HG02642 (cell line): ENCODE data around the gene SPTSSB.

Source experiments
- ATAC-seq: cut with Tn5 transposase; IDR thresholded peaks from one replicate; pipeline ENCODE4 v1.9.1; 2021; ENCODE audit warnings: mild to moderate bottlenecking; ENCODE audit not compliant: unreplicated experiment, poor library complexity

SPTSSB gene

DNA sequence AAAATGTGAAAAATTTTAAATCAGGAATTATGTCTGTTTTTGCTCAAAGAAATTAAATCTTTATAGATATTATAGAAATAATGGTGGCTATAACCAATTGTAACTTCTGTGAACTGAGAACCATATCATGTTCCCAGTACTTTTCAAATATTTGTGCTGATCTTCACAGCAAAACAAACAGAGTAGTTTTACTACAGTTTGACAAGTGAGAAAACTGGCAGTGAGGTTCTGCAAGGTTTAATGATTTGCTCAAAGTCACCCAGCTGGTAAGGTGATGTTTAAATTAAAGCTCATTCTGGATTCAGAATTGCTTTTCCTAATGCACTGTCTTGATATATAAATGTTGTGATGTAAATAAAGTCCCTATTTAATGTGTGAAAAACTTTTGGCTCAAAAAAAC lies 22.0 kb upstream of the SPTSSB start:
- no peak for ATAC-seq

DNA sequence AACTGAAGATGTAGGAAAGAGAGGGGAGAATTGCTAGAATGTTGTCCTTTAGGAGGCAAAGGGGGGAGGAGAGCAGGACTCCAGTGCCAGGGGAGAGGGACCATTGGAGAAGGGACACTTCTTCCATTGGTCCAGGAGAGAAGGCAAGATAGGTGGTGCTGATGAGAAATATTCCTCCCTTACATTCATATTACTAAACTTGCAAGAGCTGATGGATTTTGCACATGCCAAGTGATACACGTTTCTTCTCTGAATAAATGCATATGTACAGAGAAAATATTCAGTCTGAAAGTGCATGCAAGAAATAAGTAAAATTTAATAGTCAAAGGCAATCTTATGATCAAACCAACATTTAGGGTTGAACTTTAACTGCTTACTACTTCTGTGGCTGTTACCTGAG lies 21.5 kb upstream of the SPTSSB start:
- no peak for ATAC-seq

DNA sequence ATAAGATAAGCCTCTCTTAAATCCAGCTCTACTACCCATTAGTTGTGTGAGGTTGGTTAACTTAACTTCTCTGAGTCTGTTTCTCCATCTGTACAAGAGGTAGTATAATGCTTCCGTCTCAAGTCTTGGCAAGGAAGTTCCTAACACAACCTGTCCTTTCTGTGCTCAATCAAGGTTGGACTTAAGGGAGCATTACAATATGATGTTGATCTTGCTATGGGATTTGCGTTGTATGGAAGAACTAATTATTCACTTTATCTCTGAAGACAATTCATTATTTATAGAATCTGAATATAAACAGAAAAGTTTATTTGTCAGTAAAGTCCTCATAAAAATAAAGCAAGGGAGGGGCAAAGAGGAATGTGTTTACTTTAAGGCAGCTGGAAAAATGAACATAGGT lies 18.9 kb upstream of the SPTSSB start:
- no peak for ATAC-seq

DNA sequence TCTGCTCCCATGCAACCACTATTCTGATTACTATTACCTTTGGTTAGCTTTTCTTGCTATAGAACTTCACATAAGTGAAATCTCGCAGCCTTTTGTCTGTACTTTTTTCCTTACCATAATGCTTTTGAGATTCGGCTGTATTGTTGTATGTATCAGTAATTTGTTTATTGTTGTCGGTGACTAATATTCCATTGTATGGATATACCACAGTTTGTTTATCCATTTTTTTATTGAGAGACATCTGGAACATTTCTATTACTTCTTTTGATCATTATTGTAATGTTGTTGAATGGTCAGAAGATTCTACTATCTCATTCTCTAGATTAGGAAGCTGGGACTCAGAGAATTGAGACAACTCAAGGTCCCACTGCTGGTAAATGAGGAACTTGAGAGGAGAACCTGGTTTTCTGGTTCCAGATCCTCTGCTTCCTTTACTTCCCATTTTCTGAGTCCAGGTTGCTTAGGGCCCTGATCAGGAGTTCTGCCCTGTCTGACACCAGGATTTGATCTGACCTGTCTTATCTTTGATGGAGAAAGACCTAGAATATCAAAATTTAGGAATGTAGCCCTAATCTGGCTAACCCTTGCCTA lies 18.2 kb upstream of the SPTSSB start:
- no peak for ATAC-seq

DNA sequence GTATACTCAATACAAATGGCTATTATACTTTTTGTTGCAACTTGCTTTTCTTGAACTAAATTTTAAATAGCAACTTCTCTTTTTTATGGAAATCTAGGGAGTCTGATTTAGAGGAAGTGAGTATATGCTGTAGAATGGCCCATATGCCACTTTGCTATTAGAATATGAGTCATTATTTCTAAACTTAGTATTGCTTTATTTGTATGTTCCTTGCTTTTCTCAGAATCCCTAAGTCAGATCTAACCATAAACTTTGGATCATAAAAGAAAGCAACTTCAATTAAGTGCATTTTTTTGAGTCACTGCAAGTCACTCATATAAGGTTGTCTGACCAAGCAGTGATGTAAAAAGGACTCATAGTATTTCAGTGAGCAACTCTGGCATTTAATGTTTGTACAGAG lies 17.5 kb upstream of the SPTSSB start:
- no peak for ATAC-seq

DNA sequence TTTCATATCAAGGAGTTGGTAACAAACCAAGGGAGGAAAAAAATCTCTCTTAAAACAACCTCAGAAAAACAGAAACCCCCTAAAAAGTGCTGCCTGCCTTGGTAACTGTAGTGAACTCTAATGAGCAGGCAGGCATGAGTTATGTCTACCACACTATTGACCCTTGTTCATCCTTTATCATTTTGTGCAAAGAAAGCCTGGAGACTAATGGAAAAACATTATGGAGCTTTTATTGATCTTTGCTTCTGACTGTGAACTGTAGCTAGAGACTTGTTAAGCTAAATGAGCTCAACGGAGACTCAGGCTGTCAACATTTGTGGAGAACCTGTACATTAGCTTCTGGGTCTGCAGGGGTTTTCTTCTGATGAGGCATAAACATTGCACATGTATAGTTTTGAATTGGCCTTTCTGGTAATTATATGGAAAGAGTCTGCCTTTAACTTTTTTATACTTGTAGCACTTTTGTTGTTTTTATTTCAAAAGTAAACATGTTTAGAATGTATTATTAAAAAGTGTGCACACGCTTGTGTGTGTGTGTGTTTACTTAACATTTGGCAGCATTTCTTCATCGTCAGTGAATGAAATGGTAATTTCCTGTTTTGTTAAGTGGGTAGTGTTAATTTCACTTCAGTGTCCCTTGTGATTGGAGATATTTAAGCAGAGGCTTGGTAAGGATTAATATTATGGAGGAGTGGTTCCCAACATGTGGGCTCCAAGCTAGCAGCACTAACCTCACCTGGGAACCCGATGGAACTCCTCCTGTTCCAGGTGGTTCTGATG lies 15.9 kb upstream of the SPTSSB start:
- ATAC-seq, result no peak

DNA sequence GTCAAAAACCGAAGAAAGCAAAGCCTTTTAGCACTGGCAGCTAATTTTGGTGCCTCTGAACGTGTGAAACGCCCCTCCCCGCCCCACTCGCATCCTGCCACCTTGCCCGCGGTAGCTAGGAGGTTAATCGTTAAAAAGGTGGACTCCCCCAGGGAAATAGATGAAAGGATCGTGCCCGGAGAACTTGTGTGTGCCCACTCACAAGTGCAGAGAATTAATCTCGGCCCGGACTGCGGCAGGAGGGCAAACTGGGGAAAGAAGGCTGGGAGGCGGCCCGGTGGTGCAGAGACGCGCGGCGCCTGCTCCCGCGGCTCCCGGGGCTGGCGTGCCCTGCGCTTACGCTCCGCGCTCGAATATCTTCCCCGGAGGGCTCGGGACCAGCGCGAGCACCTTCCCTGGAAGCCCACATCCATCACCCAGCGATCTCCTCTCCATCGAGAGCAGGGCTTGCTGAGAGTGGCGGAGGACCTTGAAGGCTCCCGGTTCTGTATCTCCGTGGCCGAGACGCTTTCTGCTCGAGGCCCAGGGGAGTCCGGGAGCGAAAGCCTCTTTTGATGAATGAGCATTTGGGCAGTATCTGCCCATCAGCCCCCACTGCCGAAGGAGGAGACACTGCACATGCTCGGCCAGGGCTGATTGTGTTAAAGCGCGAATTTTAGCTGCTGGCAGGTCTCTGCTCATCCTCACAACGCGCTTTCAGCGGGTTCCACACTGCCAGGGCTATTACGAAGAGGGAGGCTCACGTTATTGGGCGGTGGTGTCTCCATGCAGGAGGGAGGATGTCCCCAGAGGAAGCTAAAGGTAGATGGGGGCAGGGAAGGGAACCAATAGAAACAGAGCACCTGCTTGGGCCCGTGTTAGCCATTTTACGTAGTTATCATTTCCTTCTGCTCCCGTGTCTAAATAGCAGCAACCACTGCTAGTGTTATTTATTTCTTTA lies 1.3 kb upstream of the SPTSSB start:
- ATAC-seq, result peak; percentile 51

DNA sequence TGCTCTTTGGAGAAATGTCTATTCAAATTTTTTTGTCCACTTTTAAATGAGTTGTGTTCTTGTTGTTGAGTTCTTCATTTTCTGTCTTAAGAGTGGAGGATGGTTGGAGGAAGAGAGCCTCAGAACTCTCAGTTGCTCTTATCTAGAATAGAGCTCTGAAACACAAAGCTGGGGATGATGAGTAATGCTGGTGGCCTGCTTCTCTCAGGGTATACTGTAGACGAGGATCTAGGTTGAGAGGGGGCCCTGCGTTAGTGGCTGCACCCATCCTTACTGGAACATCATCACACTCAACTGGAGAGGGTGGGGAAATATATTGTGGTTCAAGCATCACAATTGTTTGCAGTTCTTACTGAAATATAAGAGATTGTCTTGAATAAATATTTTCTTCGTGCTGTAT lies 1.8 kb downstream of the SPTSSB start:
- ATAC-seq, result no peak

DNA sequence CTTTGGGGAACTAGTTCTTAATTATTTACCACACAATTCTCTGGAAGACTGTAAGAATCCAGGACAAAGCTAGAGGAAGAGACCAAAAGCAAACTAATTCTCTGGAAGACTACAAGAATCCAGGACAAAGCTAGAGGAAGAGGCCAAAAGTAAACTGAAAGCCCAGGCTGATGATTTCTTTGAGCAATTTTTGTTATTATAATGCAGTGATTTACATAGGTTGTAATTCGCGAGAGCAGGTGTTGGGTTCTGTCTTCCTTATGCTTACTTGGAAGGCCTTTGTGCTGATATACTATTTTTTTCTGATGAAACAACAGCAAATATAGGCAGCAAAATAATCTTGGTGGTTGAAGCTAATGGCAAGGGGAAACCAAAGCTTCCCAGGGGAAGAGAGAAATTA lies 5.2 kb downstream of the SPTSSB start:
- ATAC-seq, result no peak

DNA sequence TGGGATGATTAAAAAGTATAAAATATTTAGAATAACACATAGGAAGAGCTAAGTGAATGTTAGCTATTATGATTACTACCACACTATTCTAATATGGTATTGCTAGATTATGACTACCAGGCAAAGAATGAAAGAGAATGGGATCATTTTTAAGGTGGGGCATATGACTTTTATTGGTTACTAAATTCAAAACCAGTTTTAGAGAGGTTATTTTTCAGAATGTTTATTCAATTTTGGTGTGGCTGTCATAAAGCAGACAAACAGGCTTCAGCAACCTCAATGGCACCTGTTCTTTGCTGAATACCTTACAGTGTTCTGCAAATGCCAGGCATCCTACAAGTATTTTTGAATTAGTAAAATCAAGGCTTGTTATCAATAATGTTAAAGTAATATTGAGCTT lies 12.8 kb downstream of the SPTSSB start:
- no peak for ATAC-seq

DNA sequence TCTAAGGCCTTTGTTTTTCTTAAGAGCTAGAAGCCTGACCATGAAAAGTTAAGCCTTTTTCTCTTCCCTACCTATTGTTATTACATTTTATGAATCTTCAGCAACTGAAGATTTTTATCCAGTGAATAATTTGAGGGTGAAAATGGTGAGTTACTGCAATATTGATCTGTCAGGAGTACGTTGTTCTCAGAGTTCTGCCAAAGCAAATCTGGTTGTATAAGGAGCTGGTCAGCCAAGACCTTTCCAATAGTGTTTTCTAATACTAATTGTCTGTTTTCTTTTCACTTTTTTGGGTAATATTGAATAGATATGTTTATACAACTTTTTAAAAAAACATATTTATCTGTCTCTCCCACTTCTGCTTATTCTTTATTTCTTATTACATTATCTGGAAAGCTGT lies 15.0 kb downstream of the SPTSSB start:
- no peak for ATAC-seq

DNA sequence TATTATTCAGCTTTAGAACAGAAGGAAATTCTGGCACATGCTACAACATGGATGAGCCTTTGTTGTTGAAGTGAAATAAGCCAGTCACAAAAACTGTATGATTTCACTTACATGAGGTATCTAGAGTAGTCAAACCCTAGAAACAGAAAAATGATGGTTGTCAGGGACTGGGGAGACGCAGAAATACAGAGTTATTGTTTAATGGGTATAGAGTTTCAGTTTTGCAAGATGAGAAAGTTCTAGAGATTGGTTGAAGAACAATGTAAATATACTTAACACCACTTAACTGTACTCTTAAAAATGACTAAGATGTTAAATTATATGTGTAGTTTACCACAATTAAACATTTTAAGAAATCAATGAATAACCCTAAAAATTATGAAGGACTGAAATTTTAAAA lies 15.8 kb downstream of the SPTSSB start:
- ATAC-seq, result no peak

DNA sequence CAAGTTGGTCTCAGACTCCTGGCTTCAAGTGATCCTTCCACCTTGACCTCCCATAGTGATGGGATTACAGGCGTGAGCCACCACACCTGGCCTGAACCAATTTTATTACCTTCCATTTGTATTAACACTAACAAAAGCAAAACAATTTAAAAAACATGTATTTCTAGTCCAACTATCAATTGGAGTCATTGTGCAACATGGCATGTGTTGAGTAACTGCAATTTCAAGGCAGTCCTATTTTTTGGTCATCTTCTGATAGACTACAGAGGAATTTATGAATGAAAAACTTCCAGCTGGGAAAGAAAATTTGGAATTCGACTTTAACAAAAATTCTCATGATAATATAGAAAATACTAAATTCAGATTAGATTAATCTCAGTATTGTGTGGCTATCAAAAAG lies 16.8 kb downstream of the SPTSSB start:
- ATAC-seq, result no peak

DNA sequence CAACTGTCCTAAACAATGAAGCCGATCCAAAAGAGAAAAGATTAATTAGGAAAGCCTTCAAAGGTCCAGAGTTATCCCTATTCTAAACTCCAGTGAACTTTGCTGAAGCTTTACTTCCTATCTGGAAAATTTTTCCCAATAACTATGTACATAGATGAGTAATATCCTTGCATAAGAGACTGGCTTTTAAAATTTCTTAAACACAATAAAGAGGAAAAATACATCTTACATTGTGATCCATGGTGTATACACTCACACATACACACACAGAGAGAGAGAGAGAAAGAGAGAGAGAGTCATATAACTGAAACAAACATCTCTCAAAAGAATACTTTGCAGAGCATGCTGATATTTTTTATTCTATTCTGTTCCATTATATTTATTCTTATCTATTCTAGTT lies 20.0 kb downstream of the SPTSSB start:
- no peak for ATAC-seq

DNA sequence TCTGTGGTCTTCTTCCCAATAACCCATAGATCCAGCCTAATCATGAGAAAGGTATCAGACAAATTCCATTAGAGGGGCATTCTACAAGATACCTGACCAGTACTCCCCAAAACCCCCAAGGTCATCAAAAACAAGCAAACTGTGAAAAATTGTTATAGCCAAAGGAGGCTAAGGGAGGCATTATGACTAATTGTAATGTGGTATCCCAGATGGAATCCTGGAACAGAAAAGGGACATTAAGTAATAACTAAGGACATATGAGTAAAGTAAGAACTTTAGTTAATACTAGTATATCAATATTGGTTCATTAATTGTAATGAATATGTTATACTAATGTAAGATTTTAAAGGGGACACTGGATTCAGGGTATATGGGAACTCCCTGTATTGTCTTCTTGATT lies 20.4 kb downstream of the SPTSSB start:
- ATAC-seq, result no peak

DNA sequence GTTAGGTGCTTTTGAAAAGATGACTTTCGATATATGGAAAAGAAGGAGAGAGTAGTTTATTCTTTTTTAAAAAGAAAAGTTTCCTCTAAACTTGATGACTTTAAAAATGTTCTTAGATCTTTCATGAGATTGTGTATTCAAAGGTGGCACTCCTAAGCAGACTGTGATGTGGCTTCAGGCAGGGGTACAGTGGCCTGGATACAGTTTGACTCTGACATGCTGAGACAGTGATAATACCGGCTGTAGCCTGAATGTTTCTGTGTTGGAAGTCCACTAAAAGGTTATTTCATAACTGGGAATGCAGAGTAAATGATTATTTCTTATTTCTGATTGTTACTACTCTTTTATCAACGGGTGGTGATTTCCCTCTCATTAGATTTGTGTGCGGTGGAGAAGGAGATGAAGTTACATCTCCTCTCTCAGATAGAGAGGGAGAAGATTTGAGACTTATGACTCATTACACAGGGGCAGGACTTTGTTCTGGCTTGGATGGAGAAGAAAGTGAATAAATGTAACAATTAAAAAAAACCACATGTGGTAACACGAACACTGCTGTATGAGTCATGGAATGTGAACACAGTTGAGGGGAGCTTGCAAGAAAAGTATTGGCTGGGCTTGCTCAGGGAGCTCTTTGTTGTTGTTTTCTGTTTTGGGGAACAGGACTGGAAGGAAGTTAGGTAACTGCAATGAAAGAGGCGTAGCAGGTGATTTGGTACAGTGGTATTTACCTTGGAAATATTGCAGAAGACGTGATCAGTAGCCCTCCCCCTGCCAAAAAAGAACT lies 21.6 kb downstream of the SPTSSB start:
- ATAC-seq, result no peak

DNA sequence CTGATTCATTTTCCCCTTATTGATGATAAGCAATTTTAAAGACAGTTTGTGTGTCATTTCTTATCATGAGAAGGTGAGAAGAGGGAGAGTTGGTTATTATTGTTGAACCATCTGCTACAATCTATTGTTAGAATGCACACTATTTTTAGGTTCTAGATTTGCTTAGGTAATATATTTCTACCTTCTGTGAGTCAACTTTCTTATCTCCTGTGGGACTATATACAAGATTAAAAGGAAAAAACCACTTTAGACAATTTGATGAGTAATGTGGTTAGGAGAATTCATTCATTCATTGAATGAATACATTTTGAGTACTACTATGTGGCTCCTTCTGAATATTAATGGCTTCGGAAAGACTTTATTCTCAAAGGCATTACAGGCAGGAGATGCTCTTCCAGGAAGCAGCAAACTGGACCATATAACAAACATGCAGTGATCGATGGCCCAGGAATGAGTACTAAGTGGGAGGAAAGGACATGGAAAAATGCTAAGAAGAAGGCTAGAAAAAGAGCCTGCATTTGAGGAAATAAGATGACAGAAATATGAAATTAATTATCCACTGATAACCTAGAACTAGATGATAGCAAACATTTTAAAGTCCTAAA lies 22.4 kb downstream of the SPTSSB start:
- ATAC-seq, result no peak

DNA sequence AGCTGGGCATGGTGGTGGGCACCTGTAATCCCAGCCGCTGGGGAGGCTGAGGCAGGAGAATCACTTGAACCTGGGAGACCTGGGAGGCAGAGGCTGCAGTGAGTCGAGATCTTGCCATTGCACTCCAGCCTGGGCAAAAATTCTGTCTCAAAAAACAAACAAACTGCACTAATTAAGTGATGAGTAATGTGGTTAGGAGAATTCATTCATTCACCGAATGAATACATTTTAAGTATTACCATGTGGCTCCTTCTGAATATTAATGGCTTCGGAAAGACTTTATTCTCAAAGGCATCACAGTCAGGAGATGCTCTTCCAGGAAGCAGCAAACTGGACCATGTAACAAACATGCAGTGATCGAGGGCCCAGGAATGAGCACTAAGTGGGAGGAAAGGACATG lies 23.6 kb downstream of the SPTSSB start:
- ATAC-seq, result no peak

DNA sequence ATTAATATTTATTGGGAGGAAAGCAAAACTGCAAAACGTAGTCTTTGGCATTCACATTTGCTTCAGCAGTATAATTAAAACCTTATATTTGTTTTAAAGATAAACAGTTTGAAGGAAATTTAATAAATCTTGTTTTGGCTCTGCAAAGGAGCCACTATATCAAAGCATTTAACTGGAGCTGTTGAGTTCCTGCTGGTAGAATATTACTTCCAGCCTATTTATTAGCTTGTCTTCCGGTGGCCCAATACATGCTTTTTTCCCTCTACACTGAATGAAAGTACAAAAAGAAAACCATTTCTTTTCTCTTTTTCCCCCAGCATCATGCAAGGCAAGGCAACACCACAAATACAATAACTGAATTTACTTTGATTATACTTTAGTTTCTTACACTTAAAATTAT lies 26.3 kb downstream of the SPTSSB start:
- no peak for ATAC-seq

DNA sequence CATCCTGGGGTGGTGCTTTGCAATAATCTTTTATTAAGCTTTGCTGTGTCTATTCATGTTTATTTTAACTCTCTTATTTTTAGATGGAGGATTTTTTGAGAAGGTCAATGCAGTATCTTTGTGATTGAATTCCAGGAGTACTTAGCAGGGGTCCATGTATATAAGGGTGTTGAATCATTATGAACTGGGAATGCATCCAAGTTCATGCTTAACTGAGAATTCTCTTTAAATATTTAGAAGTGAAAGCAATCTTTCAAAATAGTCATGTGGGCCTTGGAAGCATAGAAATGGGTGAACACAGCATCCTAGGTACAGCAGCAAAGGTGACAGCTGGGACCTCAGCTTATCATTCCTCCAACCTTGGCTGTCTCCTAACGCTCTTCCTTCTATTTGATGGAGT lies 27.3 kb downstream of the SPTSSB start:
- ATAC-seq, result no peak
